Hematopoietic multipotent progenitor cell (in vitro differentiated cells): ENCODE results near the gene EXOC4. TPM values are rescaled to one million over a fixed set of nuclear protein-coding genes. Genes with fewer than 3 reads are reported as not detected.

Experiments
- DNase-seq, 3 donors: peaks; one replicate each; pipeline ENCODE4 v3.0.0-alpha.2; 2011 to 2015; ENCODE audit warnings: low read depth in 2 of 3, low spot score in 2 of 3
- total RNA-seq: library from RNA; depleted of rRNA; stranded (reverse); fragments of >200 nt; gene quantifications from one replicate; pipeline ENCODE4 v1.2.3, GENCODE V29; 2012

EXOC4 gene
- total RNA-seq, 1 donor, result 66.2 TPM

DNA sequence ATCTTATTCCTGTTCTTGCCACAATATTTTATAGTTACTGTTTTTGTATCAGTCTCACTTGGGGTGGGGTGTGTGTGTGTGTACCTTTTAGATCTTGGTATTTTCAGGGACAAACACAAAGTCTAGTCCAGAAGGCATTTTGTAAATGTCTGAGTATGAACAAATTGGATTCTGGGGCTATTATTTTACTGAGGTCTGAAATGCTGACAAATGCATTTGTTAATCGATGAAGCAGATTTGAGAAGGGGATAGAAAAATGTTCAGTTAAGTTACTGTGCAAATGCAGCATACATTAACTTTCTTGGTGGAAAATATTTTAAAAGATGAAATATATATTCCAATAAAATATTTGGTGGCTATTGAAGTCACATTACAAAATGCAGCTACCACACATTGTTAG is 267.4 kb downstream of the EXOC4 start:
- DNase-seq, result no peak

DNA sequence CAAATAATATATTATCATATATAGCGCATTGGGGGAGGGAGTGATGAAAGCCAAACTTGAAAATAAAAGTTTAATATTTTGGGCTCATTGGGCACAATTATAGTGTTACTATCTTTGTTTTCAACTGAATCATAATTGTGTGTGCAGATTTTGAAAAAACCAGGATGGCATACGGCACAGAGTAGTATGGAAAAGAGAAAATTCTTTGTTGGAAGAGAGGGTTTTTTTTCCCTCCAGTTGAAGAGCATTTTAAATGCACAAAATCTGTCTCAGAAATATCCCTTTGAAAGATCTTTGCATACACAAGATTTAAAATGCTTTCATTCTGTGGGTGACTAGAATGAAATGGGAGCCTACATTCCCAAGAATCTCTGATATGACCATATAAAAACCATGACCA is 269.6 kb downstream of the EXOC4 start:
- no peak for DNase-seq

DNA sequence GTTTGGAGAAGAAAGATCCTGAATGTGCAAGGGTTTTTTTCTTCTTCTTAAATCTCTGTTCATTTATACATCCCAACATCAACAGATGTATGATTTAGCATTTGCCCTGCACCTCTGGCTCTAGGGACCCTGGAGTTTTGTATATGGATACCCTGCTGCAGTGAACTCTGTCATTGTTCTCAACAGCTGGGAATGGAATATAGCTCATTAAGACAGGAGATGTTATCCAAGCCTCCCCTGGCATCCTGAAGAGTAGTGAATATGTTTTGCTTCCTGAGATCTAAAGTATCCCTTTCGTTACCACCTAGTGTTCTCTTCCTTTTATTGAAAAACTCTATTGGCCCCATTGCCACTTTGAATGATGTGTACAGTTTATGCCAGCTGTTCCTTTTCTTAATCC is 275.9 kb downstream of the EXOC4 start:
- DNase-seq, result no peak

DNA sequence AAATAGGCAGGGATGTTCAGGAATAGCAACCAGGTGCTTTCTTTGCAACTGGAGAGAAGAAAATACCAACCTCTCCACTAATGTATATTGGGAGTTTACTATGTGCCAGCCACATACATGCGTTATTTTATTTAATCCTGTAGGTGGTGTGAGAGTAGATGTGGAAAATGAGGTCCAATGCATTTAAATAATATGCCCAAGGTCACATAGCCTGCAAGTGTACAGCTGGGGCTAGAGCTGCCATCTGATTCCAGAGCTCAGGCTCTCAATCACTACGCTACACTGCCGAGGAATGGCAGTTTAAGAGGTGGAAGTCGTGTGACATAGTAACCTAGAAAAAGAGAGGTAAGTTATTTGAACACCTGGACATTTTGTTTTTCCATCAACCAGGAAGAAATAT is 277.0 kb downstream of the EXOC4 start:
- no peak for DNase-seq

DNA sequence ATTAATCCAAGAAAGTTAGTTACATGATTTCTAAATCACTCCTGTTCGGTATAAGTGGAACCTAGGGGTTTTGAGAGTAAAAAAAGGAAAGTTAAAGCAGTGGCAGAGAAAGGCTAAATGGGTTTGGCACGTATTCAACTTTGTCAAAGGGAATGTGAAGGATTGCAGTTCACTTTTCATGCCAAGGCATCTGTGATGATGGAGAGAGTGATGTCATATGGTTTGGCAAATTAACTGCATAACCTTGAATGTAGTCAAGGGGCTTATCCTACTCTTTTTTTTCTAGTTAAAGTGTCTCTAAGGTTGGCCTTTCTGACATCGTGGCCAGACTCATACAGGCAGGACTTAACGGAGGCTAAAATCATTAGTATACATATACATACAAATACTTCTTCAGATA is 277.8 kb downstream of the EXOC4 start:
- no peak for DNase-seq

- no peak for DNase-seq
Measured at GRCh38 chr7:133534816-133535215, 281.9 kb downstream of the EXOC4 start.

DNA sequence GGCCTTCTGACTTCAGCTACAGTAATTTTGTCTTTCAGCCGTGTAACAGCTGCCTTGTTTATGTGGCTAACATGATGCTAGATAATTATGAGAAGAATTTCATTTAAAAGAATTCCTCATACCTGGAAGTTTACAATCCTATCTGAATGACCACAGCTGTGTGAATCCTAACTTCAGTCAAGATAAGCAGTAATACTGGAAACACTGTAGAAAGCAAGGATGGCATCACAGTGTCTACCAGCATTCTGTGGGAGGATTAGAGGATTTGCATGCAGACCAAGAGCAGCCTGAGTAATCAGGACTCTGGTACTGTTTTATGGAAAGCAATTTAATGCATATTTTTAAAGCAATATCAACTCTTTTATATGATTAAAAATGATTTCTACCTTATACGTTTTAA is 282.4 kb downstream of the EXOC4 start:
- DNase-seq, result no peak

GRCh38 chr7:133536450-133536849 is 283.6 kb downstream of the EXOC4 start:
- DNase-seq, result no peak

DNA sequence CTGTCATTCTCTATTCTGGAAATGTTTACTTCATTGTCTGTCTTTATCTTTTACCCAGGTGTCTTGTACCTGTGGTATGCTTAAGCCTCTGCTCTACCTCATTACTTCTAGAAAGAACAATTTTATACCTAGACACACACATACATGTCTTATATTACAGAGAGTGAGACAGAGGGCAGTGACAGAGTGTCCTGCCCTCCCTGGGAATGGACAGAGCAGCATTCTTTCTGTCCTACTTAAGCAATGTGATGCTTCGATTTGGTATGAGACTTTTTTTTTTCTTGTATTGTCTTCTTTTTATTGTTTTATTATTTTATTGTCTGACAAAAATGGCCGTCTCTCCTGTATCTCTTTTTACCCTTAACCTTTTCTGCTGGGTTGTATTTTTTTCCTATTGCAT is 286.1 kb downstream of the EXOC4 start:
- DNase-seq, result no peak

DNA sequence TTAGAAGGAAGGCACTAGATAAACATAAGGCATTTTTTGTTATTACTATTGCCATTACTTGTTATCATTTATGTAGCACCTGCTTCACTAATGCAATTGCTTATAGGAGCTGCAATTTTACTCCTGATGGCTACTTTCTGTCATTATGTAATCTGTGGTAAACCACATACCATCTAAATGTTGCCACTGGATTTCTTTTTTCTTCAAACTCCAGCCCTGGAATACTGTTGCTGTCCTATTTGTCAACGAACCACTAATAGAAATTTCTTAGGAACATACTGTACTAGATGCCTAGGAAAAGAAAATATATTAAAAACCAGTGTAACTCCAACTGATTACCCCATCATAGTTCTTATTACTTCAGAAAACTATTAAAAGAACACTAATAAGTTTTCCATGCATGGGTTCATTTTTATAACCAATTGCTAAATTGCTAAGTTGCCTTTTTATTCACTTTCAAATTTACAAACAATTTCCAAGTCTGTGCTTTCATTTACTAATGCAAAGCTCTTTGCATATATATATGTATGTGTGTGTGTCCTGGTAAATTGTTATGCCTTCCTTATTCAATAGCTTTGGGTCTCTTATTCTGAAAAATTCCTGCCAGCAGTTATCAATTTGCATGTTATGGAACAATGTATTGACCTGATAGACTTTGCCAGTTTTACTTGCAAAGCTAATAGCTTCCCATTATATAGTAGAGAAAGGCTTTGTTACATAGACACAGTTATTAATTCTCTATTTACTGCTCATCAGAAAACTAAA is 287.4 kb downstream of the EXOC4 start:
- no peak for DNase-seq

DNA sequence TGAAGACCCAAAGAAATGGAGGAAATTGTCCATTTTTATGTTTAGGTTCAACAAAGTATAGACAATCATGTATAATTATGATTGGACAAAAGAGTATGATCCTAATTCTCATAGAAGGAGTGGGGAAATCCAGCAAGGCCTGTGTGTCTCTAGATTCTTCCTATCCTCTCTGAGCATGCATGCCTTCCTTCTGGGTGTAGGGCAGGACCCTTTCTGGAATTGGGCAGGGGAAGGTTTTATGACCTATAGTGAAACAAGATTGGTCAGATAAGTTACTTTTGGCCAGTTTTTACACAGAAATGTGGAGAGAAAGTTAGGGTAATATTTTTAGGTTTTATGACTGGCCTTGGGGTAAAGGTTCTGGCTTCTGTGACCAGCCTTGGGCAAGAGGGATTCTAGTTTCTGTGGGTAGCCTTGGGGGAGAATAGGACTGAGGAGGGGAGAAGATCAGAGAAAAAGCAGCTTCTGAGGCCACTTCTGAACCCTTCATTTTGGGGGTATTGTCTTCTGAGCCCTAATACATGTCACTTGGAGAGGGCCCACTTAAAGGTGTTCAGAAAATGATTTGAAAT is 289.4 kb downstream of the EXOC4 start:
- no peak for DNase-seq

DNA sequence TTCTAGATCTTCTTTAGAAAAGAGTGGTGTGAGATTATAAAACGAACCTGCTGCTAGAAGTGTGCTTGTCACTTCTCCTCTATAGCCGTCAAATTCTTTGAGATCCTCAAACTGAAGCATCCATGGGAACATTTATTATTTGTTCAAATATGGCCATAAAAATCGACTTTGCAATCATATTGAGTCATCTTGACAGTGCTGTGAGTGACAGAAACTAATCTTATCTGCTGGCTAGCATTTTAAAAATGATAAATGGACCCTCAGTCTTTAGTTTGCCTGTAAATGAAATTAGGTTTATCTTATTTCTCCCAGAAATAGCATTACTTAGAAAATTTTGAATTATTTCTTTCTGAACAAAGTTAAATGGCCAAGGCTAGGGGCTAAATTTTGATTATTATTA is 290.8 kb downstream of the EXOC4 start:
- DNase-seq, result no peak

DNA sequence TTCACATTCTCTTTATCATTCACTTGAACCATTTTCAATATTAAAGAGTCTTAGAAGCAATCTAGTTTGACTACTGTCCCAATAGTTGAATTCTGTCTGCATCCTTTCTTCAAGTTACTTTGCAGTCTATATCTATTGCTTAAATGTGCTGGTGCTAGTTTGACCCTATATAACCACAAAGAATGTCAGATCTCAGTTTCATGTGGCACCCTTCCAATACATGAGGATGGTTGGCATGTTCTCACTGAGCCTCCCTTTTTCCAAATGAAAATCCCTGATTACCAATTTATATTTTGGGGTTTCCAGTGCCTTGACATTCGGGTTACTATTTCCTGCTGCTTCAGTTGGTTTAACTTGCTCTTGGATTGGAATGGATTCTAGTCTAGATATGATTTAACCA is 292.7 kb downstream of the EXOC4 start:
- no peak for DNase-seq

GRCh38 chr7:133547981-133548380 is 295.1 kb downstream of the EXOC4 start:
- no peak for DNase-seq

- no peak for DNase-seq
Measured at GRCh38 chr7:133549633-133550032, 296.8 kb downstream of the EXOC4 start.

GRCh38 chr7:133550145-133550544 is 297.3 kb downstream of the EXOC4 start:
- DNase-seq, result no peak

GRCh38 chr7:133550811-133551210 is 297.9 kb downstream of the EXOC4 start:
- no peak for DNase-seq

DNA sequence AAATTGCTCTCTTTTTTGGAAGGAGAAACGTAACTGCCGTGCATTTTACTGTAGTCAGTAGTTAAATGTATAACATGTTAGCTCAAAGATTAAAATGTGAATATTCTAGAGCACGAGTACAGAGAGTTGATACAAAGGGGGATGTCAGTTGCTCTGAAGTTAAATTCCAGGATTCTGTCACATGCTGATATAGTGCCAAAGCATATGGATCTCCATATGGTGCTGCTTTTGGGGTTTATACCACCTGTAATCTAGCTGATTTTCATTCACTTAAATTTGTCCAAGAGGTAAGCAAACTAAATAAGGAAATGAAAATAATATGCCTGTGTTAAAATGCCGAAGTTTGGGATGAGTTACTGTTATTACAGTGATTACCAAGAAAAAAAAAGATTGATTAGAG is 298.6 kb downstream of the EXOC4 start:
- DNase-seq, result no peak

DNA sequence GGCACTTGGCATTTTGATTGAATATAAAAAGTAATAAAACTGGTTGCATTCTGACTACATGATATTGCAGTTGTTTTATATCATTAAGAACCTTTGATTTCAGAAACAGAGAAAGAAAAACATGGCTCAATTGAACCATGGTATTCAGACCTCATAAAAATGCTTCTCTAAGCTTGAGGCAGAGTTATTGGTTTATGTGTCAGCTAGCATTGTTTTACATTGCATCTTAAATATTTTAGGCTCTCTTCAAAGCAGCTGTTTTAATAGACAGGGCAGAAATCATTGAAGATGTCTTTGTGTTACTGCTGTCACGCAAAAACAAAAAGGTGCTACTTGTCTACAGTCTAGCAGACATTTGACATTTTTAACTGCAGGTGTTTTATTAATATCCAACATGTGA is 299.2 kb downstream of the EXOC4 start:
- no peak for DNase-seq

GRCh38 chr7:133554330-133554729 is 301.5 kb downstream of the EXOC4 start:
- no peak for DNase-seq

GRCh38 chr7:133556048-133556447 is 303.2 kb downstream of the EXOC4 start:
- DNase-seq, result no peak

DNA sequence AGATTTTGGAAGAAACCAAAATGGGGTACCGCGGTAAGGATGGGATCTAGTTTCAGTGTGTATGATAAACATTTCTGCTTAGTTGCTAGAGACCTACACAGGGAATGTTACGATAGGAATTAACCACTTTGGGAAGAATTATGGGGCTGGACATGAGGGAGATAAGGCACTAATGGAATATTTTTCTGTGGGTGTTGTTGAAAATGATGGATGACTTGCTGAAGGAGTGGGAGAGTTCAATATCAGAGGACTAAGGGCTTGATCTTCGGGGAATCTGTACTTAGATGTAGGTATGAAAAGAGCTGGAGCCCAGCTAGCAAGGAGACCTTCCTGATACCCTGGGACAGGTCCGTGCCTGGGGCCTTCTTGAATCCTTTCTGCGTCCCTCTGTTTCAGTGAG is 303.7 kb downstream of the EXOC4 start:
- no peak for DNase-seq

- DNase-seq, result no peak
Measured at GRCh38 chr7:133560900-133561299, 308.0 kb downstream of the EXOC4 start.
